Measurements from ENCODE around the gene EFCAB6. TPM values are rescaled to one million over a fixed set of nuclear protein-coding genes. Genes with fewer than 3 reads are reported as not detected.

Gene EFCAB6
- total and polyA plus RNA-seq, 9 of the 15 experiments (the other 6 are each of a cell fraction or from before 2014, with no cell fraction given), result 0.06 TPM; not detected in 8

DNA sequence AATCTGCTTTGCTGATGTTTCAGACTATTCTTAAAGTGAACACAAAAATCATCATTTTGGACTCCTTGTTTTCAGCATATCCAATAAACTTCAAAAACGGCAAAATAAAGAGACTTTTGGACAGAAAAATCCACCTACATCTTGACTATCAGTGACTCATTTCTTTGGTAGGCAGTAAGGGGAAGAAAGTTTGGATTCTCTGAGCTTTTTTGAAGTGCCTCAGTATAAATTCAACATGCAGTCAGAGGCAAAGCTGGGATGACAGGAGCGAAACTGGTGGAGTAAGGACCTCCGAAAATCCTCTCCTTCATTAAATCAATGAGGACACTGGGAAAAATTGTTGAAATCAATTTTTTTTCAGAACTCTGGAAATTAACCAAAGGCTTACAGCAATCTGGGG, 29.7 kb downstream of the EFCAB6 start (continued):
- TF ChIP-seq, protein P1, sequence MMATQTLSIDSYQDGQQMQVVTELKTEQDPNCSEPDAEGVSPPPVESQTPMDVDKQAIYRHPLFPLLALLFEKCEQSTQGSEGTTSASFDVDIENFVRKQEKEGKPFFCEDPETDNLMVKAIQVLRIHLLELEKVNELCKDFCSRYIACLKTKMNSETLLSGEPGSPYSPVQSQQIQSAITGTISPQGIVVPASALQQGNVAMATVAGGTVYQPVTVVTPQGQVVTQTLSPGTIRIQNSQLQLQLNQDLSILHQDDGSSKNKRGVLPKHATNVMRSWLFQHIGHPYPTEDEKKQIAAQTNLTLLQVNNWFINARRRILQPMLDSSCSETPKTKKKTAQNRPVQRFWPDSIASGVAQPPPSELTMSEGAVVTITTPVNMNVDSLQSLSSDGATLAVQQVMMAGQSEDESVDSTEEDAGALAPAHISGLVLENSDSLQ (IDR thresholded peaks at IDR 0.05), result no peak
- TF ChIP-seq, protein P2, sequence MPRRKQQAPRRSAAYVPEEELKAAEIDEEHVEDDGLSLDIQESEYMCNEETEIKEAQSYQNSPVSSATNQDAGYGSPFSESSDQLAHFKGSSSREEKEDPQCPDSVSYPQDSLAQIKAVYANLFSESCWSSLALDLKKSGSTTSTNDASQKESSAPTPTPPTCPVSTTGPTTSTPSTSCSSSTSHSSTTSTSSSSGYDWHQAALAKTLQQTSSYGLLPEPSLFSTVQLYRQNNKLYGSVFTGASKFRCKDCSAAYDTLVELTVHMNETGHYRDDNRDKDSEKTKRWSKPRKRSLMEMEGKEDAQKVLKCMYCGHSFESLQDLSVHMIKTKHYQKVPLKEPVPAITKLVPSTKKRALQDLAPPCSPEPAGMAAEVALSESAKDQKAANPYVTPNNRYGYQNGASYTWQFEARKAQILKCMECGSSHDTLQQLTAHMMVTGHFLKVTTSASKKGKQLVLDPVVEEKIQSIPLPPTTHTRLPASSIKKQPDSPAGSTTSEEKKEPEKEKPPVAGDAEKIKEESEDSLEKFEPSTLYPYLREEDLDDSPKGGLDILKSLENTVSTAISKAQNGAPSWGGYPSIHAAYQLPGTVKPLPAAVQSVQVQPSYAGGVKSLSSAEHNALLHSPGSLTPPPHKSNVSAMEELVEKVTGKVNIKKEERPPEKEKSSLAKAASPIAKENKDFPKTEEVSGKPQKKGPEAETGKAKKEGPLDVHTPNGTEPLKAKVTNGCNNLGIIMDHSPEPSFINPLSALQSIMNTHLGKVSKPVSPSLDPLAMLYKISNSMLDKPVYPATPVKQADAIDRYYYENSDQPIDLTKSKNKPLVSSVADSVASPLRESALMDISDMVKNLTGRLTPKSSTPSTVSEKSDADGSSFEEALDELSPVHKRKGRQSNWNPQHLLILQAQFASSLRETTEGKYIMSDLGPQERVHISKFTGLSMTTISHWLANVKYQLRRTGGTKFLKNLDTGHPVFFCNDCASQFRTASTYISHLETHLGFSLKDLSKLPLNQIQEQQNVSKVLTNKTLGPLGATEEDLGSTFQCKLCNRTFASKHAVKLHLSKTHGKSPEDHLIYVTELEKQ (CRISPR knock-in tag; IDR thresholded peaks at IDR 0.05), result no peak
- TF ChIP-seq TCF7 (IDR thresholded peaks at IDR 0.05; ENCODE audit: borderline replicate concordance) (no peak), ZNF780A (CRISPR knock-in tag; IDR thresholded peaks at IDR 0.05) (no peak), SP1 (CRISPR knock-in tag; IDR thresholded peaks at IDR 0.05) (no peak)
- TF ChIP-seq, protein P3, sequence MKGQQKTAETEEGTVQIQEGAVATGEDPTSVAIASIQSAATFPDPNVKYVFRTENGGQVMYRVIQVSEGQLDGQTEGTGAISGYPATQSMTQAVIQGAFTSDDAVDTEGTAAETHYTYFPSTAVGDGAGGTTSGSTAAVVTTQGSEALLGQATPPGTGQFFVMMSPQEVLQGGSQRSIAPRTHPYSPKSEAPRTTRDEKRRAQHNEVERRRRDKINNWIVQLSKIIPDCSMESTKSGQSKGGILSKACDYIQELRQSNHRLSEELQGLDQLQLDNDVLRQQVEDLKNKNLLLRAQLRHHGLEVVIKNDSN (CRISPR knock-in tag; IDR thresholded peaks at IDR 0.05), result no peak

Data from K562 (cell line).